ENCODE results near the gene VPS29.

Gene VPS29

DNA sequence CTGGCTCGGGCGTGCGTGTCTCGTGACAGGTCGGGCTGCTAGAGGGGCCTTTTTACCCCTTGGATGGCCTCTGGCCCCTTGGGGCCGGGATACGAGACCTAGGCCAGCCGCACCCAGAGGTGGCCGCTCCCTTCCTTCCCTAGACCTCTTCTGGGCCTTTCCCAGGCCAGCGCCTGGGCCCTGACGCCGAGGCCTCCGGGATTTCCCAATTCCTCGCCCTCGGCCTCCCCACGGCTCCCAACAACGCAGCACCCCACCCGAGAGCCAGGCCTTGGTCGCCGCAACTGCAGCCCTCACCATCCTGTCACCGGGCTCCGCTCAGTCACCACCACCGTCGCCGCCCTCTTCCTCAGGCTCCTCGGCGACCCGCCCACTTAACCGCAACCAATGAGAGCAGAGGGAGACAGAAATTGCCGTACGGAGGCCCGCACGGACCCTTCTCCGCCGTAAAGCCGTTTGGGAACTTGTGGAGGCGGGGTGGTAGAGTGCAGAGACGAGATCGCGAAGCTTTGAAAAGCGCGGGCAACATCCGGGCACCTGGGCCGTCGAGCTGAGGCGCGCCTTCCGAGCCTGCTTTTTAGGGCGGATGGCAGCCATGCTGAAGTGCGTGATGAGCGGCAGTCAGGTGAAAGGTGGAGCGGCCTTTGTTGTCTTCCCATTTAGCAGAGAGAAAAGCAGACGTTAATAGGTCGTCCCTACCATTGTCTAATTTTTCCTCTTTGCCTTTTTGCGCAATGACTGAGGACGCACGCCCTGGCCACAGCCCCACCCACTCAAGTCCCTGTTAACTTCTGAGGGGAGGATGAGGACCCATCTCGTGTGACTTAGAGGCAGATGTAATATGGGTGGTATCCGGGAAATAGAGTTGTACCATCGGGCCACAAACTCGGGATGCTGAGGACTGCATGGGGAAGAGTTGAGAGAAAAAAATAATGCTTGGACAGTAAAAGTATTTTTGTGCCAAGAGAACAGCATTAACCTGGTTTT lies at the start of gene VPS29, which contains the start of gene RAD9B:
VPS29 (minus strand) TSS at position 360 of the 987 bp plus-strand sequence; CDS start at position 300, 60 bp downstream.
RAD9B (plus strand) TSS at position 580 of the 987 bp plus-strand sequence; CDS start at position 587, 7 bp downstream.
- no peaks in the 10 kb centered on the region for H3K36me3 Mint-ChIP-seq (ENCODE audit: low read depth)
- peak within 1 kb of the TSS; percentile 80 to 95 (median 95) for H3K27ac Mint-ChIP-seq
- peaks cover 30% of the 10 kb centered on the region for H3K4me1 Mint-ChIP-seq
- TF ChIP-seq, protein P1, sequence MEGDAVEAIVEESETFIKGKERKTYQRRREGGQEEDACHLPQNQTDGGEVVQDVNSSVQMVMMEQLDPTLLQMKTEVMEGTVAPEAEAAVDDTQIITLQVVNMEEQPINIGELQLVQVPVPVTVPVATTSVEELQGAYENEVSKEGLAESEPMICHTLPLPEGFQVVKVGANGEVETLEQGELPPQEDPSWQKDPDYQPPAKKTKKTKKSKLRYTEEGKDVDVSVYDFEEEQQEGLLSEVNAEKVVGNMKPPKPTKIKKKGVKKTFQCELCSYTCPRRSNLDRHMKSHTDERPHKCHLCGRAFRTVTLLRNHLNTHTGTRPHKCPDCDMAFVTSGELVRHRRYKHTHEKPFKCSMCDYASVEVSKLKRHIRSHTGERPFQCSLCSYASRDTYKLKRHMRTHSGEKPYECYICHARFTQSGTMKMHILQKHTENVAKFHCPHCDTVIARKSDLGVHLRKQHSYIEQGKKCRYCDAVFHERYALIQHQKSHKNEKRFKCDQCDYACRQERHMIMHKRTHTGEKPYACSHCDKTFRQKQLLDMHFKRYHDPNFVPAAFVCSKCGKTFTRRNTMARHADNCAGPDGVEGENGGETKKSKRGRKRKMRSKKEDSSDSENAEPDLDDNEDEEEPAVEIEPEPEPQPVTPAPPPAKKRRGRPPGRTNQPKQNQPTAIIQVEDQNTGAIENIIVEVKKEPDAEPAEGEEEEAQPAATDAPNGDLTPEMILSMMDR (IDR thresholded peaks at IDR 0.05; ENCODE audit: unreplicated experiment in 3 of 3), result no peak
- no peaks in the 10 kb centered on the region for H3K9me3 Mint-ChIP-seq
- peak within 1 kb of the TSS; percentile 96 to 99 (median 98) for H3K4me3 Mint-ChIP-seq
- no peaks in the 10 kb centered on the region for H3K27me3 Mint-ChIP-seq (ENCODE audit: low read depth)

DNA sequence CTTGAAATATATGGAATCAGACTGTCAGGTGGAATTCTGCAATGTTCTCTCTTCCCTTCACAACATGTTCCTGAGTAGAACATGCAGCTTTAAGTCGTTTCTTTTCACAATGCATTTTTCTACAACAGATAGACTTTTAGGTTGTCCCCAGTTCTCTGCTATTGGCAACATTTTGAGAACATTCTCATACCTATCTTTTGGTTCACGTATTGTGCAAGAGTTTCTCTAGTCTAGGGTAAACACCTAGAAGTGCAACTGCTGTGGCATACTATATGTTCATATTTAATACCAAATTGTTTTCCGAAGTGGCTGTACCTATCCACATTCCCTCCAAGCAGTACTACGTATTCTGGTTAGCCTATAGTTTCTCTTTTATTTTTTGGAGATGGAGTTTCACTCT lies 49.1 kb upstream of the VPS29 start:
- Mint-ChIP-seq H3K36me3 (ENCODE audit: low read depth) (peaks cover 28% of the 10 kb centered on the region), H3K9me3 (no peaks in the 10 kb centered on the region), H3K4me3 (no peak overlapping the region), H3K4me1 (peaks cover 19% of the 10 kb centered on the region), H3K27me3 (ENCODE audit: low read depth) (no peaks in the 10 kb centered on the region), H3K27ac (no peak overlapping the region)
- TF ChIP-seq, protein P1 (IDR thresholded peaks at IDR 0.05; ENCODE audit: unreplicated experiment in 3 of 3), result no peak

DNA sequence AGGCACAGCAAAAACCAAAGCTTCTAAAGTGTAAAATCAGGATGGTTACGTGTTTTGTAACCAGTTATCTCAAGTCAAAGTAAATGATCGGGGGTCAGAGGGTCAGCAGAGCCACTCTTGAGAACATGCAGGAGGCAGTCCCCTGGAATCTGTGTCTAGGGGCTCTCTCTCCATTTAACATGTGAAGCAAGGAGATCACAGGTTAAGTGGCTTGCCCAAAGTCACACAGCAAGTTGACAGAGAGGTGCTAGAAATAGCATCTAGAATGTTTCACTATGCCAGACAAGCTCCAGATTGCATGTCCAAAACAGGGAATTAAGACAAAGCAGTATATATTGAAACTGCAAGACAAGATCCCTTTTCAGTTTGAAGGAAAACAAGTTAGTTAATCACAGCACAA lies 47.8 kb upstream of the VPS29 start:
- TF ChIP-seq, protein P1 (IDR thresholded peaks at IDR 0.05; ENCODE audit: unreplicated experiment in 3 of 3), result no peak
- Mint-ChIP-seq H3K9me3 (no peaks in the 10 kb centered on the region), H3K36me3 (ENCODE audit: low read depth) (peaks cover 38% of the 10 kb centered on the region), H3K27ac (peak overlapping the region; percentile 48 to 61 (median 53)), H3K4me3 (no peak overlapping the region), H3K27me3 (ENCODE audit: low read depth) (no peaks in the 10 kb centered on the region), H3K4me1 (peaks cover 7% of the 10 kb centered on the region)

DNA sequence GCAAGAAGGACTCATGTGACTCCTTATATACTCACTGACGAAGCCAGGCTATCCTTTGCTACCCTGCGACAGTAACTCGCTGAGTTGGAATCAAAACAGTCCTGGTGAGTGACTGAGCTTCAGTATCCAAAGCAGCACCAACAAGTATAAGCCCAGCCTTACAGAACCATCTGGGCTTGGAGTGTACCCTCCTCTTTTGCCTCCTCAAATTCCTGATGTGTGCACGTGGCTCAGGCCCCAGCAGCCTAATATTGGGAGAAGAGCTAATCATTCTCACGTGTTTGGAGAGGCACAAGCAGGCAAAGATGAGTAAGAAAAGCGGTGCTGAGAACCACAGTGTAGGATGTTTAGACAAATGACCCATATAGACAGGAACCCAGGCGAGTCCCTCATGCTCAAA lies 46.8 kb upstream of the VPS29 start:
- Mint-ChIP-seq H3K4me3 (no peak overlapping the region), H3K36me3 (ENCODE audit: low read depth) (peaks cover 38% of the 10 kb centered on the region), H3K27ac (no peak overlapping the region), H3K27me3 (ENCODE audit: low read depth) (no peaks in the 10 kb centered on the region), H3K4me1 (peaks cover 9% of the 10 kb centered on the region), H3K9me3 (no peaks in the 10 kb centered on the region)
- TF ChIP-seq, protein P1 (IDR thresholded peaks at IDR 0.05; ENCODE audit: unreplicated experiment in 3 of 3), result no peak

DNA sequence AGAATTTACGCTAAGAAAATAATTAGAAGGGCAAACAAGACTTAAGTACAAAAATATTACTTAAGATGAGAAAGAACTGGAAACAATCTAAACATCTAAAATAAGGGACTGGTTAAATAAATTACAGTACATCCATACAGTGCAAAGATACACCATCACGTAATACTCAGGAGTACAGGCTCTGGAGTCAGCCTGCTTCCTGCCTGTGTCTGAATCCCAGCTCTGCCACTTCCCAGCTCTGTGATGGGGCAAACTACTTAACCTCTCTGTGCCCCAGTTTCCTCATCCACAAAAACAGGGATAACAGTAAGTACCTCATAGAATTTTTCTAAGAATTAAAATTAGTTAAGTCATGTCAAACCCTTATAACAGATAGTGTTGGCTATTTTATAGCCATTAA lies 45.2 kb upstream of the VPS29 start:
- no peak overlapping the region for H3K27ac Mint-ChIP-seq
- no peak overlapping the region for H3K4me3 Mint-ChIP-seq
- H3K27me3 Mint-ChIP-seq (ENCODE audit: low read depth), result no peaks in the 10 kb centered on the region
- H3K4me1 Mint-ChIP-seq, result peaks cover 19% of the 10 kb centered on the region
- peaks cover 45% of the 10 kb centered on the region for H3K36me3 Mint-ChIP-seq (ENCODE audit: low read depth)
- TF ChIP-seq, protein P1 (IDR thresholded peaks at IDR 0.05; ENCODE audit: unreplicated experiment in 3 of 3), result no peak
- H3K9me3 Mint-ChIP-seq, result no peaks in the 10 kb centered on the region
